ENCODE measurements around the gene LAGE3.
A peak's percentile ranks its signal among the peaks of the same experiment; 100 is the strongest.

Gene LAGE3

DNA sequence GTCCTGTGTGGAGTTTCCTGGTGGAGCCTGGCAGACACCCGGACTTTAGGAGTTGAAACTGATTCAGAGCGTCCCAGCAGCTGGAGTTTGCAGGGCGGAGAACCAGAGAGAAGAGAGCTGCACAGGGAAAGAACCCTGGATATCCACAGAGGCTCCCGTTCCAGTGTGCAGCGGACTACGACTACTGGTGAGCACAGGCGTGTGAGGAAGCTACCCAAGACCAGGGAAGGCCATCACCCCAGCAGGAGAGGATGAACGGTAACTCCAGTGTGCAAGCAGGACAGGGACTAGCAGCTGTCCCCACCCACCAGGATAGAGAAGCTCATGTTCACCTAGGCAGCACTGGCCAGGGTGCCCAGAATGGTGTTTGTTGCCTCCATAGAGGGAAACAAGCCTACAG is 2.3 kb downstream of the LAGE3 start:
- no peak for DNase-seq (ENCODE audit: low spot score)

DNA sequence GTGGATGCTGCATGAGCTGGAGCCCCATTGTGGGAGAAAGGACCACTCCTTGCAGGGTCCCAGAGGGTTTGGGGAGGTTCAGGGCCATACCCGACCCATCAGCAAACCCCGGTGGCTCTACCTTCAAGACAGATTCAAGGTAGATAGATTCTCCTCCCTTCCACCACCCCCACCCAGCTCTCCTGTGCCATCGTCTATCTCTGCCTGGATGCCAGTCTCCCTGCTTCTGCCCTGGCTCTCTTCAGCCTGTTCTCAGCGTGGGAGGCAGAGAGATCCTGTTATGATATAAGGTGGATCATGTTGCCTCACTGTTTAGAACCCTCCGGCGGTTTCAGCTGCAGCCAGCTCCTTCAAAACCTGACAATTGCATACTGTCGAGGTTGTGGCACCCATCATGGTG is 5.4 kb downstream of the LAGE3 start:
- no peak for DNase-seq (ENCODE audit: low spot score)

GRCh38 chrX:154472685-154473632 is 6.1 kb downstream of the LAGE3 start:
- no peak for DNase-seq (ENCODE audit: low spot score)

GRCh38 chrX:154471839-154472684 is 7.0 kb downstream of the LAGE3 start:
- DNase-seq (ENCODE audit: low spot score) = no peak

DNA sequence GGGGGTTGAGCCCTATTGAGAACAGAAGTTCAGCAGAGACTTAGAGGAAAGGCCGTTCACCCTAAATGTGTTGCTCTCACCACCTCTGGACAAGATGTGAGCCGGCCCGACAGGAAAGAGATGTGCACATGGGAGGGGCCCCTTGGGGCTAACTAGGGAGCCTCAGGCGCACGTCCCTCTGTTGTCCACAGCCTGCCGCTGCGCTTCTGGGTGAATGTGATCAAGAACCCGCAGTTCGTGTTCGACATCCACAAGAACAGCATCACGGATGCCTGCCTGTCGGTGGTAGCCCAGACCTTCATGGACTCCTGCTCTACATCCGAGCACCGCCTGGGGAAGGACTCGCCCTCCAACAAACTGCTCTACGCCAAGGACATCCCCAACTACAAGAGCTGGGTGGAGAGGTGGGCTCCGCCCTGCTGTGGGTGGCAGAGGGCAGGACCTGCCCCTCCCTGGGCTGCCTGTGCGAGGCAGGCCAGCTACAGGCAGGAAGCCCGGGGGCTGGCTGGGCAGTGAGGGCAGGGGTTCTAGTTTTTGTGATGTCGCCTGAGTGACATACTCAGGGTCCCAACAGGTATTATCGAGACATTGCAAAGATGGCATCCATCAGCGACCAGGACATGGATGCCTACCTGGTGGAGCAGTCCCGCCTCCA is 8.0 kb downstream of the LAGE3 start:
- no peak for DNase-seq (ENCODE audit: low spot score)

DNA sequence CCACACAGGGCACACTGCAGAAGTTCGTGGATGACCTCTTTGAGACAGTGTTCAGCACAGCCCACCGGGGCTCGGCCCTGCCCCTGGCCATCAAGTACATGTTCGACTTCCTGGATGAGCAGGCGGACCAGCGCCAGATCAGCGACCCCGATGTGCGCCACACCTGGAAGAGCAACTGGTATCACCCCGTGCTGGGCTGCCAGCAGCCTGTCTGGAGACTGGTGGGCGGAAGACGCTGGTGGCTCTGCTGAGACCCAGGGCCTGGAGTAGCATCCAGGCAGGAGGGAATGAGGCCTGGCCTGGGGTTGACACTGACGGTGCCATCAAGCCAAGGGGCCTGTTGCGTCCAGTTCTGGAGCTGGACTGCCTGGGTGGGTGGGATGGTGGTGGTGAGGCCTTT is 8.6 kb downstream of the LAGE3 start:
- DNase-seq (ENCODE audit: low spot score) = no peak

GRCh38 chrX:154469880-154470279 is 9.2 kb downstream of the LAGE3 start:
- DNase-seq (ENCODE audit: low spot score) = no peak

- no peak for DNase-seq (ENCODE audit: low spot score)
These were observed 10.0 kb downstream of the LAGE3 start for GRCh38 chrX:154469114-154469513.

- no peak for DNase-seq (ENCODE audit: low spot score)
These were observed 10.9 kb downstream of the LAGE3 start for GRCh38 chrX:154468217-154468616.

DNA sequence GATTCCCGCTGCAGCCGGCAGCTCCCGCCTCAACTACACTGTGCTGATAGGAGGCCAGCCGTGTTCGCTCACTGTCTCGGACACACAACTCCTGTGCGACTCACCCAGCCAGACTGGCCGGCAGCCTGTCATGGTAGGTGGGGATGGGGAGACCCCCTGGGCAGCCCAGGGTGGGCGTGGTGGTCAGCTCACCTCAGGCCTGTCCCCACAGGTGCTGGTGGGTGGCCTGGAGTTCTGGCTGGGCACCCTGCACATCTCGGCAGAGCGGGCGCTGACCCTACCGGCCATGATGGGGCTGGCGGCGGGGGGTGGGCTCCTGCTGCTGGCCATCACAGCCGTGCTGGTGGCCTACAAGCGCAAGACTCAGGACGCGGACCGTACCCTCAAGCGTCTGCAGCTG is 11.5 kb downstream of the LAGE3 start:
- DNase-seq (ENCODE audit: low spot score) = no peak

DNA sequence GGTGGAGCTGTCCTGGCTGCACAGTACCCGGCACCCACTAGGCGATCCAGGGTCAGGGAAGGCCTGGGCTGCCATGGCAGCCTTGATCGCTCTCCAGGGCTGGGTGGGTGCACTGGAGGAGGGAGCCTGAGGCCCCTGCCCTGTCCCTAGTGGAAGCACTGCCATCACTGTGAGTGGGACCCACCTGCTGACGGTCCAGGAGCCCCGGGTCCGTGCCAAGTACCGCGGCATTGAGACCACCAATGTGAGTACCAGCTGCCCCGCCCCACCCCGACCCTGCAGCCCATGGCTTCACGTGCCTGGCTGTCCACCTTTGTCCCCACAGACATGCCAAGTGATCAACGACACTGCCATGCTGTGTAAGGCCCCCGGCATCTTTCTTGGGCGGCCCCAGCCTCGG is 12.2 kb downstream of the LAGE3 start:
- no peak for DNase-seq (ENCODE audit: low spot score)

DNA sequence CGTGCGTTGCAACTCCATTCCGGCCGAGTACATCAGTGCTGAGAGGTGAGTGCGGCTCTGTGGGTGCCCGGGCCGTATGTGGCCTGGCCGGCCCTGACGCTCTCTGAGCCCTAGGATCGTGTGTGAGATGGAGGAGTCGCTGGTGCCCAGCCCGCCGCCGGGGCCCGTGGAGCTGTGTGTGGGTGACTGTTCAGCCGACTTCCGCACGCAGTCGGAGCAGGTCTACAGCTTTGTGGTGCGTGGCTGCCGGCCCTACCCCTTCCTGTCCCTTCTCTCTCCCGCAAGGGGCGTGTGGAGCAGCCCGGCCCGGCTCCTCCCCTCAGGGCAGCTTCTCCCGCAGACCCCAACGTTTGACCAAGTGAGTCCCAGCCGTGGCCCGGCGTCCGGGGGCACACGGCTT is 13.0 kb downstream of the LAGE3 start:
- DNase-seq (ENCODE audit: low spot score) = no peak

DNA sequence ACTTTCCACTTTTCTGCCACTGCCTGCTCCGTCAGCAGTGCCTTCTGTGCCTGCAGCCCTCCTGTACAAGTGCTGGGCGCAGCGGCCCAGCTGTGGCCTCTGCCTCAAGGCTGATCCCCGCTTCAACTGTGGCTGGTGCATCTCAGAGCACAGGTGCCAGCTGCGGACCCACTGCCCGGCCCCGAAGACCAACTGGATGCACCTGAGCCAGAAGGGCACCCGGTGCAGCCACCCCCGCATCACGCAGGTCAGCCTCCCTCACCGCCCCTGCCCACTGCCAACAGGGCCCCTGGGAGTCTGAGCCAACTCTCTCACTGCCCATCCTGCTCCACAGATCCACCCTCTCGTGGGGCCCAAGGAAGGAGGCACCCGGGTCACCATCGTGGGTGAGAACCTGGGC is 13.5 kb downstream of the LAGE3 start:
- no peak for DNase-seq (ENCODE audit: low spot score)

DNA sequence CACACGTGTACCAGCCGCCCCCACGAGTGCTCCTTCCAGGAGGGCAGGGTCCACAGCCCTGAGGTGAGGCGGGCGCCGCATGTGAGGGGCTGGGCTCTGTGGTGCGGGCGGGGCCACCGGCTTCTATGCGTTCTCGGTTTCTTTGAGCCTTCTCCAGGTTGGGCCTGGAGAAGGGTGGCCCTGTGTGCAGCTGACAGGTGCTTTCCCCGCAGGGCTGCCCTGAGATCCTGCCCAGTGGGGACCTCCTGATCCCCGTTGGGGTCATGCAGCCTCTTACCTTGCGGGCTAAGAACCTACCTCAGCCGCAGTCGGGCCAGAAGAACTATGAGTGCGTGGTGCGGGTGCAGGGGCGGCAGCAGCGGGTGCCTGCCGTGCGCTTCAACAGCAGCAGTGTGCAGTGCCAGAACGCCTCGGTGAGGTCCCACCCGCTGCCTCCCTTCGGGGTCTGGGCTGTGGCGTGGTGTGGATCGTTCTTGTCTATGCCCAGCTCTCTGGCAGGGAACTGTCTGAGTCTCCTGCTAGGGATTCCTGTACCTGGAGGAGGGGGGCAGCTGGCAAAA is 14.2 kb downstream of the LAGE3 start:
- no peak for DNase-seq (ENCODE audit: low spot score)

GRCh38 chrX:154463611-154464220 is 15.4 kb downstream of the LAGE3 start:
- DNase-seq (ENCODE audit: low spot score) = no peak

- DNase-seq (ENCODE audit: low spot score) = no peak
These were observed 16.7 kb downstream of the LAGE3 start for GRCh38 chrX:154462396-154462795.

- no peak for DNase-seq (ENCODE audit: low spot score)
These were observed 18.8 kb downstream of the LAGE3 start for GRCh38 chrX:154460326-154460725.

GRCh38 chrX:154459832-154460231 is 19.2 kb downstream of the LAGE3 start:
- DNase-seq (ENCODE audit: low spot score) = no peak

DNA sequence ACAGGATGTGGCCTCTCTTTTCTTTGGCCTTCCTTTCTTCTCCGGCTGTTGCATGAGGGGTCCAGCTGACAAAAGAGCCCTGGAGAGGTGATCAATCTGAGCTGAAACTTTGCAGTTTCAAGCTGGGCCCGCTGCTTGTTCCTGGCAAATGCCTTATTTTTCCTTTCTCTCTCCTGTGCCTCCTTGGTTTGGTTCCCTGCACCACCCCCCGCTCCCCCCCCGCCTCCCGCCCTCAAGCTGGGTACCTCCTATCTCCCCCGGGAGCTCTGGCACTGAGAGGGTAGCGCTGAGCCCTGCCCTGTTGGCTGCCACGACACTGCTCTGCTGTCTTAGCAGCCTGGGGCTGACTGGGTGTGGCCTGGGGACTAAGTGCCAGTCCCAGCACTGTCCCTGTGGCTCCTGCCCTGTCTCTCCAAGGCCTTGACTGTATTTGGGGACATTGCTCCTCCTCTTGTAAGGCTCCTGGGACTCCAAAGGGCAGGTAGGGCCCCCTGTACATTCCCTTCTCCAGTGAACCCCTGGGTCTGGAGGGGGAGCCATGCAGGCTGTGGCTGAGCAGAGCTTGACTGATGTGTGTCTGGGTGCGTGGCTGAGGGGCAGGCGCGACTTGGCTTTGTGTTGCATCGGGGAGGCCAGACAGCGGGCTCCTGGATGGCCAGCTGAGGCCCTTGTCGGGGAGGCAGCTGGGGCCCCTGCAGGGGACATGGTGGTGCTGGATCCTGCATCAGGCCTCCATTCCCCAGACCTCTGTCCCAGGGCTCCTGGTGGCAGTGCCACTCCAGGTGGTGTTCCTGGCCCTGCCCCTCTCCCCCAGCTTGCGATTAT is 19.9 kb downstream of the LAGE3 start:
- no peak for DNase-seq (ENCODE audit: low spot score)

DNA sequence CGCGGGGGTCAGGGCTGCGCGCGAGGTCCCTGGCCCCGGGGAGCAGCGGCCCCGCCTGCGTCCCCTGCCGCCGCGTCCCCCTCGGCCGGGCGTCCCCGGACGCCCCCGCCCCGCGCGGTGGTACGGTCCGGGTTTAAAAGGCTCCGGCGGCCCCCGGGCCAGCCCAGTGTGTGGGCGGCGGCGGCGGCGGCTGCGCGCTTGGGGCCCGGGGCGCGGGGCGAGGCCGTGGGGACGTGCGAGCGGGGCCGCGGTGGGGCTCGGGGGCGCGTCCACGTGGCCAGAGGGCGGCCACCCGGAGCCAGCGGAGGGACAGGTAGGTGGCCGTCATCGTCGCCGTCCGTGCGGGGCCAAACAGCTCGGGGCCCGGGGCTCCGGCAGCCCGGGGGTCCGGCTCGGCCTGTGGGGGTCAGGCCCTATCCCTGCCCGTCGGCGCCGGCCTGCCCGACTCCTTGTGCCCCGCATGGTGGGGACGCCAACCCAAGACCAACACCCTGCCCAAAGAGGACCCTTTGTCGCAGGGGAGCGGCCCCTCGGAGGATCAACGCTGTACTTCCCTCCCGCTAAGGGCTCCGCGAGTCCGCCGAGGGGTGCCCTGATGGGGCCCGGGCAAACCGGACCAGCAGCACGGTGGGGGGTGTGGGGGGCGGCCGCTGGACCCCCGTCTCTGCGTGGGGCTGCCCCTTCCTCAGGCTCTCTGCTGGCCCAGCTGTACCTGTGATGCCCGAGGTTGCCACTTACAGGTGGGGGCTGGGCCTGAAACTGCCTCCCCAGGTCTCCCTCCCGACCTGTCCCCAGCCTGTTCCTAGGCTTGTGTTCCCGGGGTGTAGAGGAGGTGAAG is 20.7 kb downstream of the LAGE3 start, which contains the start of gene PLXNA3:
PLXNA3 (plus strand) TSS at position 166 of the 838 bp plus-strand sequence. CDS start 1,903 bp downstream, outside the sequence.
- peak; percentile 70 for DNase-seq (ENCODE audit: low spot score)

Measured in ecto neural progenitor cell (in vitro differentiated cells).